ENCODE results near the gene WAS. TPM values are rescaled to one million over a fixed set of nuclear protein-coding genes. Genes with fewer than 3 reads are reported as not detected.

Gene WAS
- total RNA-seq, 1 experiment from 2014 or later, result 0.79 TPM

GRCh38 chrX:48702716-48703115 lies 19.1 kb downstream of the WAS start (continued):
- no peak for TF ChIP-seq AR (CRISPR knock-in tag; IDR thresholded peaks at IDR 0.05)
- no peak for TF ChIP-seq SMAD3 (CRISPR knock-in tag; IDR thresholded peaks at IDR 0.05; ENCODE audit: borderline replicate concordance)
- TF ChIP-seq ESRRA (CRISPR knock-in tag; IDR thresholded peaks at IDR 0.05; ENCODE audit: borderline replicate concordance), result no peak

GRCh38 chrX:48703228-48703627 lies 19.6 kb downstream of the WAS start:
- POLR2A ChIA-PET, result interaction anchor here (2.0 kb wide), 1 partner anchor 27 kb away, joined by 5 read pairs; no protein-coding TSS in a partner anchor
- CTCF ChIA-PET, result no interaction called here

GRCh38 chrX:48703642-48704481 lies 20.3 kb downstream of the WAS start:
- H3K27ac Mint-ChIP-seq, result no peak overlapping the region
- DNase-seq (ENCODE audit: low spot score) (no peak), ATAC-seq (no peak)
- CTCF ChIA-PET, result interaction anchor here (0.7 kb wide), 1 partner anchor 55 kb away, joined by 3 read pairs; no protein-coding TSS in a partner anchor
- POLR2A ChIA-PET, result interaction anchor here (2.0 kb wide), 1 partner anchor 28 kb away, joined by 5 read pairs; no protein-coding TSS in a partner anchor
- no peak overlapping the region for H3K4me3 Mint-ChIP-seq
- H3K9me3 Mint-ChIP-seq, result no peaks in the 10 kb centered on the region
- no peaks in the 10 kb centered on the region for H3K27me3 Mint-ChIP-seq (ENCODE audit: low read depth)
- H3K36me3 Mint-ChIP-seq, result peaks cover 29% of the 10 kb centered on the region
- peaks cover 8% of the 10 kb centered on the region for H3K4me1 Mint-ChIP-seq
- TF ChIP-seq GRHL2 (CRISPR knock-in tag; IDR thresholded peaks at IDR 0.05; ENCODE audit: insufficient replicate concordance, severe bottlenecking) (no peak), TCF7 (CRISPR knock-in tag; IDR thresholded peaks at IDR 0.05; ENCODE audit: low read depth) (no peak), MYBL2 (CRISPR knock-in tag; IDR thresholded peaks at IDR 0.05) (no peak), ZNF423 (CRISPR knock-in tag; IDR thresholded peaks at IDR 0.05) (no peak), NFATC4 (CRISPR knock-in tag; IDR thresholded peaks at IDR 0.05) (no peak), JAZF1 (CRISPR knock-in tag; IDR thresholded peaks at IDR 0.05) (no peak), CTCF (IDR thresholded peaks at IDR 0.05) (no peak), ZNF671 (CRISPR knock-in tag; IDR thresholded peaks at IDR 0.05) (no peak), SOX15 (CRISPR knock-in tag; IDR thresholded peaks at IDR 0.05) (no peak), SMAD4 (CRISPR knock-in tag; IDR thresholded peaks at IDR 0.05) (no peak), RELA (CRISPR knock-in tag; IDR thresholded peaks at IDR 0.05; ENCODE audit: borderline replicate concordance) (no peak), NR3C1 (CRISPR knock-in tag; conservative IDR thresholded peaks at IDR 0.05; ENCODE audit: low read depth) (no peak)

More at GRCh38 chrX:48703228-48703627, 19.6 kb downstream of the WAS start:
- no peak for DNase-seq (ENCODE audit: low spot score)
- TF ChIP-seq NFYB (CRISPR knock-in tag; conservative IDR thresholded peaks at IDR 0.05; ENCODE audit: low read depth) (no peak), ERG (CRISPR knock-in tag; IDR thresholded peaks at IDR 0.05) (no peak), NFATC4 (CRISPR knock-in tag; IDR thresholded peaks at IDR 0.05) (no peak), STAT6 (CRISPR knock-in tag; conservative IDR thresholded peaks at IDR 0.05; ENCODE audit: low read depth) (no peak)
- H3K36me3 Mint-ChIP-seq, result peaks cover 29% of the 10 kb centered on the region
- no peak overlapping the region for H3K27ac Mint-ChIP-seq
- no peak for ATAC-seq
- no peaks in the 10 kb centered on the region for H3K9me3 Mint-ChIP-seq
- no peak overlapping the region for H3K4me3 Mint-ChIP-seq
- H3K27me3 Mint-ChIP-seq (ENCODE audit: low read depth), result no peaks in the 10 kb centered on the region
- H3K4me1 Mint-ChIP-seq, result peaks cover 14% of the 10 kb centered on the region

Measured in WTC11 (cell line).